ENCODE results near the gene SASH1.

The SASH1 gene

DNA sequence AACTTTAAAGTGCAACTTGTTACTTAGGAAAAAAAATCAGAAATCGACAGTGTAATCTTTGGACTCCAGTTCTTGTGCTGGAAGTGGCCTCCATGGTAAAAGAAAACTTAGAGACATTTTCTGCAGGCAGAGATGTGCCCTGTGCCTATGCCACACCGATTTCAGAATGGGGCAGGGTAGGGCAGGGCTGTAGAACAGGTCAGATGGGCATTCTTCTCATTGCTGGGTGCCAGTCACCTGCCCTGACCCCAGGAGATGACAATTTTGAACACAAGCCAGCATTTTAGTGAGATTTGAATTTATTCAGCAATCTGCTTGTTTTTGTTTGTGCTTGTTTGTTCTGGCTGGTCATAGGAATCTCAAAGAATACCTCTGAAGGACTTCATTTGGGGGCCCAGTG lies 63.3 kb downstream of the SASH1 start:
- no peak for DNase-seq (ENCODE audit: low read depth)

DNA sequence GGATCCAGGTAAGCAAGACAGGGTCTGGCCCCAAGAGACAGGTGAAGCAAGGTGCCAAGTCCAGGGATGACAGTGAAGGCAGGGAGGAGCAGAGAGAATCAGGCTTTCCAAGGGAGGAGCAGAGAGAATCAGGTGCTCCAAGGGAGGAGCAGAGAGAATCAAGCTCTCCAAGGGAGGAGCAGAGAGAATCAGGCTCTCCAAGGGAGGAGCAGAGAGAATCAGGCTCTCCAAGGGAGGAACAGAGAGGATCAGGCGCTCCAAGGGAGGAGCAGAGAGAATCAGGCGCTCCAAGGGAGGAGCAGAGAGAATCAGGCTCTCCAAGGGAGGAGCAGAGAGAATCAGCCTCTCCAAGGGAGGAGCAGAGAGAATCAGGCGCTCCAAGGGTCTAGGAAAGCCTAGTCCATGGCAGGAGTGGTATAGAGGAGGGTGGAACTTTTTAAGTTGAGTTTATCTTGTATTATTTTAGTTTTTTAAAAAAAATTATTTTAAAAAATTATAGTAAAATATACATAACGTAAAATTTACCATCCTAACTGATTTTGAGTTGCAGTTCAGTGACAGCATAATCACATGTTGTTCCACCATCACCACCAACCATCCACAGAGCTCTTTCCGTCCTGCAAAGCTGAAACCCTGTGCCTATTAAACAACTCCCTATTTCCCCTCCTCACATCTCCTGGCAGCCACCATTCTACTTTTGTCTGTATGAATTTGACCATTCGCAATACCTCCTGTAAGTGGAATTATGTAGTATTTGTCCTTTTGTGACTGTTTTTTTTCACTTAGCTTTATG lies 64.1 kb downstream of the SASH1 start:
- DNase-seq (ENCODE audit: low read depth): no peak

DNA sequence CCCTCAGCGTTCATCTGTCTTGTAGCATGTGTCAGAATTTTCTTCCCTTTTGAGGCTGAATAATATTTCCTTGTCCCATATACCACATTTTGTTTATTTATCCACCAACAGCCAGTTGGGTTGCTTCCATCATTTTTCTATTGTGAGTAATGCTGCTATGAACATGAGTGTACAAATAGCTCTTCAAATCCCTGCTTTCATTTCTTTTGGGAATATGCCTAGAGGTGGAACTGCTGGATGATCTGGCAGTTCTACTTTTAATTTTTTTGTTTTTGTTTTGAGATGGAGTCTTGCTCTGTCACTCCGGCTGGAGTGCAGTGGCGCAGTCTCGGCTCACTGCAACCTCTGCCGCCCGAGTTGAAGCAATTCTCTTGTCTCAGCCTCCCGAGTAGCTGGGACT lies 64.7 kb downstream of the SASH1 start:
- no peak for DNase-seq (ENCODE audit: low read depth)

DNA sequence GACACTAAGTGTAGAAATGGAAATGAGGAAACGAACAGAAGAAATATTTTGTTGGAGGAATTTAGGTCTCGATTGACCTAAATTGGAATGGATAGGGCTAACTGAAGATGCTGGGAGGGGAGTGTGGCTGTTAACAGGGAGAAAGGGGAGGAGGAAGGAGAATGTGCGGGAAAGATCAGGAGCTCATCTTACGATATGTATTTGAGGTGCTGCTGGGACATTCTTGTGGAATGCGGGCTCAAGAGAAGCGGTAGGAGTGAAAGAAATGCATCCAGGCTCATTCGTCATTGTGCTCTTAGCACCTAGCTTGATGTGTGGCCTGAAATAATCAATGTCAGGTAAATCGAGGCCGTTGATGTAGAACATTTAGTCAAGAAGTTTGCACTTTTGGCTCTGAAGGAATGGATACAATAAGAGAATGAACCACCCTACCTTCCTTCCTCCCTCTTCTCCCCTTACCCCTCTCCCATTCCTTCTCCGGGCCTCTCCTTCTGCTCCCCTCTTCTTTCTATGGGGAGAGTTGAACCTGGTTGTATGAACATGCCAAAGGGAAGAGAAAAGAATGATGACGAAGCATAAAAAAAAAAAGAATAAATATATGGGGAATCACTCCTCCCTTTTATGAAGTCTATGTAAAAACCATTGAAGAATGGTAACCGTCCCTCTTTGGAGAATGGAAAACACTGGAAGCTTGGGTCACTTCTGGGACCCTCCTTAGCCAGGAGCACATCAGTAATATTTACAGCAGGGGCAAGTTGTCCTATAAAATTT lies 70.9 kb downstream of the SASH1 start:
- DNase-seq (ENCODE audit: low read depth): no peak

DNA sequence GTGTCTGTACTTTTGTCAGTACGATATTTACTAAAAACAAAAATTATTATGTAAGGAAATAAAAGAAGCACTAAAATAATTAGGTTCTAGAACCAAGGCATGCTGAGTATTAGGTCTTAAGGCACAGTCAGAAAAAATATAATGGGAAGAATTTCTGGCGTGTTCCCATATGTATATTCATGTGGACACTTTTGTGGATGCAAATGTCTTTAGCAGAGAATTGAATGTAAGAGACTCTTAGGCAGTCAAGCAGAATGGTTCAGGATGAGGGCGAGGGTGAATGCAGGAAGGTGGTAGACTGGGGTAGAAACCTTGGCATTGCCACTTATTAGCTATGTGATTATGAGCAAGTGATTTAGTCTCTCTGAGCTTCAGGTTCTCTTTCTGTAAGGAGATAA lies 71.5 kb downstream of the SASH1 start:
- DNase-seq (ENCODE audit: low read depth): no peak

DNA sequence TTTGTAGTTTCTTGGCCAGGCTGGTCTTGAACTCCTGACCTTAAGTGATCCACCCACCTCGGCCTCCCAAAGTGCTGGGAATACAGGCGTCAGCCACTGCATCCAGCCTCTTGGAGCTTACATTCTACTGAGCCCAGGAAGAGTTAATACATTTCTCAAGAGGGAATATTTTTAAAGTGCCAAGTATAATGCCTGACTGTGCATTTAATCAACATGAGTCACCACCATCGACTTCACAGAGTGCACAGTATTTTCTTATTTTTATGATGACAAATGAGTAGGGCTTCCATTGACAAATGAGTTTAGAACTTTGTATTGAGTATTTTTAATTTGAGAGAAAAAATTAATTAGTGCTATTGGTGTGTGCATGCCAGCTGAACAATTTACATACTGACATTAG lies 72.2 kb downstream of the SASH1 start:
- no peak for DNase-seq (ENCODE audit: low read depth)

DNA sequence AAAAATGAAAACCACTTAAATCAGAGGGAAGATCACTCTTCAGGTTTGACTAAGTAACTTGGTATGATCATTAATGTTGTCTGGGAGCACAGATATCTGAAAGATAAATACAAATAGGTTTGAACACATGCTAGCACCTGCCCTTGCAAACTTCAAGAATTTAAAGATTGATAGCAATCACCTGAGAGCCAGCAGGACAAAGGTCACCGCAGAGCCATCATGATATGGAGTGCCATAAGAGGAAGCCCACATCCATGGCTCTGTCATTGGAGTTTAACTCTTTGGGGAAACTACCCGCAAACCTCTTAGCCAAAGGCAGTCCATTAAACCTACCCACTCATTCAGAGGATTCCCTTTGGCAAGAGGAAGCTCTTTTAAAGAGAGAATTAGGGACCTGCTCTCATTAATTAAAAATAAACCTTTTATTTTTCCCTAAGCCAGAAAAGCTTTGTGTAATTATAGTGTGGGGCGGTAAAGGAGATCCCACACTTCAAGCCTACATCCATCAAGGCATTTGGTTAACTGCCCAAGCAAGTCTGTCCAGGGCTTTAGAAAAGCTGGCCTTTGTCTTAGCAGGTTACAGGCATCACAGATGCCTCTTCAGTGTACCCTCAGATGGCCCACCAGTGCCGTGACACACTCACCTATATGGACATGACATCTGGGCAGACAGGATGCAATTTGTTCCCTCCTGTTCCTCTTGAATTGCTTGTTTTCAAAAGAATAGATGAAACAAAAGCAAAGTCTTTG lies 73.0 kb downstream of the SASH1 start:
- no peak for DNase-seq (ENCODE audit: low read depth)

DNA sequence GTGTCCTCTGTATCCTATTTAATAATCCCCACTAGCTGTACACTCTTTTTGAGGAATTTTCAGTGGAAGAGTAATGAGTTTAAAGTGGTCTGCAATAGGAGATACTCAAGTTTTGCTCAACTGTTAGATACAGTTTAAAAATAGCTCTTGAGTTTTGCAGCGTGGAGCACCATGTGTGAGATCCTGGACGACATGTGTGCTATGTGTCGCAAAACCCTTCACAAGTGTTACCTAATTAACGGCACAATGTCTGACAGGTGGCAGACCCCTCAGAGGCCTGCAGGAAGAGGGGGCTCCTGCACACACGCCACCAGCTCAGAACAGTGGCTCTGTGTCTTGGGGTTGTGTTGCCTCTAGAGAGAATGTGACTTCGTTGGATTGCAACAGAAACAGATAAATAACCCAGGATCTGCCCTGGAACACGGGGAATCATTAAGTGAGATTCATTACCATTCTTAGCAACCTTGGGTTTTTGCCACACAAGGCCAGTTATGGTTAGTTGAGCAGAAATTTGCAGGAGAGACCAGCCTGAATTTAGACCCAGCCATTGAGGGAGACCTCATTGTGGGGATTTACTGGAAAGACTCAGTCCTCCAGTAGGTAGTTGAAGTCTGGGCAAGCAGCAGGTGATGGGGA lies 73.8 kb downstream of the SASH1 start:
- no peak for DNase-seq (ENCODE audit: low read depth)

DNA sequence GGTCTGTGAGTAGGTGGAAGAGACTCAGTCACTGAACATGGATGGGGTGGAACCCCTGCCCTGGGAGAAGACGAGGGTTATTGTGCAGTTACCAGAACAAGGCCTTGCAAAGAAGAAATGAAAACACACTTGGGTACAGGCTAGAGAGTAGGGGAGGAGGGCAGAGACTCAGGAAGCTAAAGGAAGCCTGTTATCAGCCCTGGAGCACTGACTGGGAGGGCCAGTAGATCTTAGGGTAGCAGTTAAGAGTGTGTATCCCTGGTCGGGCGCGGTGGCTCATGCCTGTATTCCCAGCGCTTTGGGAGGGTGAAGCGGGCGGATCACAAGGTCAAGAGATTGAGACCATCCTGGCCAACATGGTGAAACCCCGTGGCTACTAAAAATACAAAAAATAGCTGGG lies 74.4 kb downstream of the SASH1 start:
- no peak for DNase-seq (ENCODE audit: low read depth)

DNA sequence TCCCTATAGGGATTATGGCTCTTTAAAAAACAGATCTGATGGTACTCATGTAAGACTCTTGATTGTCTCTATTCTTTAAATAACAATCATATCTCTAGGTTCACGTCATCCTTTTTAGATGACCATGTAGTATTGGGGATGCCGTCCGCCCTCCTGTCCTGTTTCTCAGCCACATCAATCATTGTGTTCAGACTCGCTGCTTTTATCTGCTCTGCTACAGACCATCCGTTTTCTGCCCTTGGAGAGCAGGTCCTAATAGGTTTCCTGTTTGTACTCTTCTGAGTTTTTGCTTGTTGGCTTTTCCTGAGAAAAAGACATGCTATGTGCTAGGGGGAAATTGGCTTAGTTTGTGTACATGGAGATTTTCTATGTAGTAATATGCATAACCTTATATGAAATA lies 76.8 kb downstream of the SASH1 start:
- no peak for DNase-seq (ENCODE audit: low read depth)

DNA sequence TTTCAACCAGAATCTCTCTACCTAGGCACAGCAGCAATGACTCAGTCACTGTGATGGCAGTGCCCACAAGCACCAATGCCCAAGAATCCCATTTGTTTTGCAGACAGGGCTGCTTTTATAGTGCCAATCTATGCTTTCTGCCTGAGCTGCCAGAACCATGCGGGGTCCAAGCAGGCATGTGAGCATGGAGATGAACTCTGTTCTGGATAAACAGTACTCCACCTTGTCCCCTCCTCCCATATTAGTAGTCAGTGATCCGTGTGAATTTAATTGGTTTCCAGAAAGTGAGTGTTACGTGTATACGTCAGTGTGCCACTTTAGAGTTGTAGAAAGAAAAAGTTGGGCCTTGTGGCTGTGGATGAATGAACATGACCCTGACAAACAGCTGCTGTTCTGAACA lies 79.4 kb downstream of the SASH1 start:
- no peak for DNase-seq (ENCODE audit: low read depth)

DNA sequence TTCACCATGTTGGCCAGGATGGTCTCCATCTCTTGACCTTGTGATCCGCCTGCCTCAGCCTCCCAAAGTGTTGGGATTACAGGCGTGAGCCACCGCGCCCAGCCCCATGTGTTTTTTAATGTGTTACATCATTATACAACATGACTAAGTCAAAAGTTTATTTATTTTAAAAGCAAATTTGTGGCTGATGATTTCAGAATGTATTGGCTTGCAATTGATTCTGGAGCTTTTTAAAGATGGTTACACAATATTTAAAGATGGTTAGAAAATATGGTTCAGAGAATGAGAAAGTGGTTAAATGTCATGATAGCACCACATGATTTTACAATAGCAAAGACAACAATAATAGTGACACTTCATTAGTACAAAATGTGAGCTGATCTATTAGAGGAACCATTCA lies 80.5 kb downstream of the SASH1 start:
- DNase-seq (ENCODE audit: low read depth): no peak

DNA sequence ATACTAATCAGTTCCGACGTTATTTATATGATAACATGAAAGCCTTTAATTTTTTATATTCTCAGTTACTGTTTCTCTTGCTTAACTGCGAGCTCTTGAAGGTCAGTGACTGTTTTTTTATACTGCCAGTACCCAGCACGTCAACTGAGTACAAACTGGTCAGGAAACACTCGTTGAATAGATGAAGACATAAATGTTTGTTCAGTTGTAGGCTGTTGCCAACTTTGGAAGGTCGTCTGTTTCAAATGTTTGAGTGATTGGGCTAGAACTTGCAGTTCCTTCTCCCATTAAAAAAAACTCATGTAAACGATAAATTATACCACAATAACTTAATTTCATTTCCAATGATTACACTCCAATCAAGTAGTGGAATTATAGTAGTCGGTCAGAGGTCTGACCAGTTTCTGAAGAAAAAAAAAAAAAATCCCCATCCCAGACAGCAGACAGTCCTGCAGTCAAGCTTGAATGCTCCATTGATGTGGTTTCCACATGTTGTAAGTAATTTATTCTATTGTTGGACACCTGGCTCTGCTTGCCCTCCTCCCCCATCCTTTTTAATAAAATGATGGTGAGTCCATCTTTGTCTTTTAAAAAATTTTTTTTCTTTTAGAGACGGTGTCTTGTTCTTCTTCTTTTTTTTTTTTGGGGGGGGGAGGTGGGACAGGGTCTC lies 81.1 kb downstream of the SASH1 start:
- no peak for DNase-seq (ENCODE audit: low read depth)

DNA sequence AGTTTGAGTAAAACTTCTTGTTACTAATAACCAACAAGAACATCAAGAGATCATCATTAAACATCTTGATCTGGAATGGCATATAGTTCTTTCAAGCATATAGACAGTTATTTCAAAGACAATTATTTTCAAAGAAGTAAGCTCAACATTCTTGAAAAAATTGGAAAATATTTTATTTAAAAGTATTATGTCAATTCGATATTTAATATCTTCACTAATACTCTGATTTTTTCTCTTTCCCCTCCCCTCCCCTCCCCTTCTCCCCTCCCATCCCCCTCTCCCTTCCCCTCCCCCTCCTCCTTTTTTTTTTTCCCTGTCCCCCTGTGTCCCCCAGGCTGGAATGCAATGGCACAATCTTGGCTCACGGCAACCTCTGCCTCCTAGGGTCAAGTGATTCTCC lies 82.8 kb downstream of the SASH1 start:
- no peak for DNase-seq (ENCODE audit: low read depth)

DNA sequence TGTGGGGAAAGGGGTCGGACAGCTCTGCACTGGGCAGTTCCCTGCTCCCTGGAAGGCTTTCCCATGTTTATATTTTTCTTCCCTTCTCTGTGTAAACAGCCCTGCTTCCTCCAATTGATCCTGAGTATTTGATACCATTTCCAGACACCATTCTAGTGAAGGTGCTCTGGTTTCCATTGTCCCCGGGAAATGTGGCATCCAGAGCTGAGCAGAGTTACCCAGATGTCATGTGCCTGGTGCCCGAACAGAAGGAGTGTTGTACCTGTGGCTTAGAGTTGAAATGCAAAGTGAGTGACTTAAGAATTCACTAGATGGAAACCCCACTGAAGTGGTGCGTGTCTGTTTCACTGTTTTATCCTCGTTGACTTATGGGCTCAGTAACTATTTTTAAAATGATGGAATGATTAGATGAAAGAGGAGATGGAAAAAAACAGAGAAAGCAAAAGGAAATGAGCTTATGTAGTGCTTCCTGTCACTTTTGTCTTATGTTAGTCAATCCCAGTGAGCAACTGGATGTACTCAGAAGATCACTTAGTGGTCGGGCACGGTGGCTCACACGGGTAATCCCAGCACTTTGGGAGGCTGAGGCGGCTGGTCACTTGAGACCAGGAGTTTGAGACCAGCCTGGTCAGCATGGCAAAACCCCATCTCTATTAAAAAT lies 83.8 kb downstream of the SASH1 start:
- DNase-seq (ENCODE audit: low read depth): no peak

DNA sequence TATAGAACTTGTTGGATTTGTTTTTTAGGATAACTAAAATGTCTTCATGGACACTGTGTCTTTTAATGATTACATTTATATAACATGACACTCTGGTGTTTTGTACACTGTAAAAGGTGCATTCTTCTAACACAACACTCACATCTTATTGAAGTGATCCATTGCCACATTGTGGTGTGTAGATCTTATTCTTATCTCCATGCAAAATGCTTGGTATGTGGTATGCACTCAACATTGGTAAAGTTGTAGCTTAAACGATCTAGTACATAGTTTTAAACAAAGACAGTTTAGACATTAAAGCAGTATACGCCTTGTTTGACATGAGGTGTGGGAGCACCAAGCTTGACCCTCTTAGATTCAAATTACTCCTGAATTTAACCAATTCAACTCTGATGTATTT lies 84.7 kb downstream of the SASH1 start:
- no peak for DNase-seq (ENCODE audit: low read depth)

DNA sequence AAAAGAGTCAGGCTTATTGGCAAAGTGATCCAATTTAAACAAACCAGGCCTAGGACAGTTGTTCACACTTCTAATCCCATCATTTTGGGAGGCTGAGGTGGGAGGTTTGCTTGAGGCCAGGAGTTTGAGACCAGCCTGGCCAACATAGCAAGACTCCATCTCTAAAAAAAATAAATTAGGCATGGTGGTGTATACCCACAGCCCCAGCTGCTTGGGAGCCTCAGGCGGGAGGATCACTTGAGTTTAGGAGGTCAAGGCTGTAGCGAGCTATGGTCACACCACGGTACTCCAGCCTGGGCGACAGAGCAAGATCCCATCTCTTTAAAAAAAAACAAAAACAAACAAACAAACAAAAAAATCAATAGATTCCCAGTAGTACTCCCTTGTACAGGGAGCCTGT lies 86.8 kb downstream of the SASH1 start:
- no peak for DNase-seq (ENCODE audit: low read depth)

DNA sequence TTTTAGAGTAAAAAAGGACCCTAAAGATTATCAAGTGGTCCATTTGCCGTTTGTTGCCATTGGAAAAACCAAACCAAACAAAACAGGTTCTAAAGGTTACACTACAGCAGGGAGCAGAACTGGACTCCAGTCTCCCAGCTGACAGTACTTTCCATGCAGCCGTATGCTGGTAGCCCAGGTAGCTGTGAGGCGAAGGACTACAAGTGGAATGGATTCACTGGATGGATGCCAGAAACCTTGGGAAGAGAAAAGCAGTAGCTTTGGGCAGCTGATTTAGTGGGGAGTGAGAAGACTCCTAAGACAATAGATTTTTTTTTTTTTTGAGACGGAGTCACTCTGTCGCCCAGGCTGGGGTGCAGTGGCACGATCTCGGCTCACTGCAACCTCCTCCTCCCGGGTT lies 88.3 kb downstream of the SASH1 start:
- DNase-seq (ENCODE audit: low read depth): no peak

DNA sequence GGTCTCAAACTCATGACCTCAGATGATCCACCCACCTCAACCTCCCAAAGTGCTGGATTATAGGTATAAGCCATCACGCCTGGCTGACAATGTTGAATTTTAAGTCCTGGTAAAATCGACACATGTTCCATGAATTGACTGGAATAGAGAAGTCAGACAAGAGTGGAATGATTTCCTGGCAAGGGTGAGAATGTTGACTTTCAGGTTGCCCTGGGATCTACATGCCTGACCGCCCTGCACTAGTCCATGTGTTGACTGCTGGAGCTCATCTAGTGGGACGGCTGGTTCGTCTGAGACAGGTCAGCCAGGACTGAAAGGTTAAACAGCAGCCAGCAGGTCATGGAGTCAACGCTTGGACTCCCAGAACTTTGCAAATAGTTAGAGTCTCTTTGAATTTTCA lies 88.8 kb downstream of the SASH1 start:
- no peak for DNase-seq (ENCODE audit: low read depth)

DNA sequence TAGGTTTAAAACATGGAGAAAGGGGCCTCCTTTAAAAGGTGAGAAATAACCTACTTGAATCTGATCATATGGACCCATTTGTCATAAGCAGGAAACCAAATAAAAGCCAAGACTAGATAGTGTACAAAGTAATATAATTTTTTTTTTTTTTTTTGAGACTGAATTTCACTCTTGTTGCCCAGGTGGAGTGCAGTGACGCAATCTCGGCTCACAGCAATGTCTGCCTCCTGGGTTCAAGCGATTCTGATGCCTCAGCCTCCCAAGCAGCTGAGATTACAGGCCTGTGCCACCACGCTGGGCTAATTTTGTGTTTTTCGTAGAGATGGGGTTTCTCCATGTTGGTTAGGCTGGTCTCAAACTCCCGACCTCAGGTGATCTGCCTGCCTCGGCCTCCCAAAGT lies 89.2 kb downstream of the SASH1 start:
- no peak for DNase-seq (ENCODE audit: low read depth)

DNA sequence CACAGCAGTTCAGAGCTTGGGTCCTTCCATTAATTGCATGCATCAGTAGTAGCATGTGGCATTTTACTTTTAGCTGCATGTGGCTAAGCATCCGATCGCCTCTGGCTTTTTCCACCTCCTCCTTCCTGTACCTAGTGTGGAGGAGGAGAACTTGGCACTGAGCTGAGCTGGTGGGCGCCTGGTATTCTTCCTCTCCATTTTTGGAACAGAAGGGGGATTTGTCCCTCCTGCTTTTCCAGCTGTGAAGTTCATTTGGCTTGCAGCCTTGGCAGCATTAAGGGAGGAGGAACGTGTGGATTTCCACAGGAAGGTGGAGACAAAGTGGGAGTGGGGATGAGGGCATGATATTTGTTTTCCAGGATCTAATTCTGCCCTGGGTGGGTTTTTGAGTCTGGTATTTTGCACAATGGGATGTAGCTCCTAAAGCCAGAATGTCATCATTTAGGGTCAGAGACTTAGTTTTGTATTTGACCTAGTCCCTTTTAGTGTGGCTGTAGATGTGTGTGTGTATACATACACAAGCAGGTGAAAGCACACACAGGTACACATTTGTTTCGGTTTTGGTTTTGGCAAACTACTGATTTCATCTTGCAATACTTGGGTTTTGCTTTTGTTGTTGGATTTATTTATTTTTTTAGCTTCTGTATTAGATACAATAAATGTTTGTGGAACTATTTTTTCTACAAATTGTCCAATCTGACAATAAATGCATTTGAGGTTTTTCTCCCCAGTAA lies 90.0 kb downstream of the SASH1 start:
- DNase-seq (ENCODE audit: low read depth): no peak

All from activated T-helper 9 cell treated with anti-CD3 and anti-CD28 coated beads, Interleukin-2, amount 50 U/mL, for 16 hours (primary cell).